ENCODE measurements around the gene FYN.

FYN gene

DNA sequence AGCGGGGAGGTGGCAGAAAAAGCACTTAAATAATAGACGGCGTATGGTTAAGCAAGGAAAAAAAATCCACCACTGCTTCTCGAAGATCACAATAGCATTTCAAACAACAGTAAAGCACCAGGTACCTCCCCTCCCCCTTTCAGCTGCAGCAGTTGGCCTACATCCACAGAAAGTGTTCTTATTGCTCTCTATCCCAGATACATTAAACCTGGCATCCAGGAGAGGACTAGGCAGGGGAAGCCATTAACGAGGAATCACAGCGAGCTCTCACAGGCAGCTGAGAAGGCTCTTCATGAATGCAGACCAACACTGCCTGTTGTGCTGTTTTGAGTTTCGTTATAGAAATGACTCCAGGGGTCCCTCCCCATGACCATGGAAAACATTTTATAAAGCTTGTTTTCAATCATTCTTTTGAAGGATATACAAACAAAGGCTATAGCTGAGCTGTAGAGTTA is 11.8 kb downstream of the FYN start:
- CTCF ChIA-PET, result no interaction called here
- DNase-seq (ENCODE audit: extremely low spot score), result no peak
- TF ChIP-seq ARNT (IDR thresholded peaks at IDR 0.05) (no peak), SP1 (IDR thresholded peaks at IDR 0.05) (no peak), BHLHE40 (IDR thresholded peaks at IDR 0.05; ENCODE audit: borderline replicate concordance) (no peak), LEF1 (IDR thresholded peaks at IDR 0.05; ENCODE audit: borderline replicate concordance) (no peak), CTBP1 (IDR thresholded peaks at IDR 0.05; ENCODE audit: borderline replicate concordance) (no peak), FOXK2 (IDR thresholded peaks at IDR 0.05) (no peak), L3MBTL2 (conservative IDR thresholded peaks at IDR 0.05) (no peak), FOXM1 (IDR thresholded peaks at IDR 0.05; ENCODE audit: borderline replicate concordance) (no peak), TARDBP (IDR thresholded peaks at IDR 0.05) (no peak), FOXA1 (IDR thresholded peaks at IDR 0.05) (no peak), SUZ12 (IDR thresholded peaks at IDR 0.05) (no peak), ELF4 (IDR thresholded peaks at IDR 0.05) (no peak), NFRKB (IDR thresholded peaks at IDR 0.05) (no peak), ZNF384 (IDR thresholded peaks at IDR 0.05) (no peak)
- TF ChIP-seq, protein P1, sequence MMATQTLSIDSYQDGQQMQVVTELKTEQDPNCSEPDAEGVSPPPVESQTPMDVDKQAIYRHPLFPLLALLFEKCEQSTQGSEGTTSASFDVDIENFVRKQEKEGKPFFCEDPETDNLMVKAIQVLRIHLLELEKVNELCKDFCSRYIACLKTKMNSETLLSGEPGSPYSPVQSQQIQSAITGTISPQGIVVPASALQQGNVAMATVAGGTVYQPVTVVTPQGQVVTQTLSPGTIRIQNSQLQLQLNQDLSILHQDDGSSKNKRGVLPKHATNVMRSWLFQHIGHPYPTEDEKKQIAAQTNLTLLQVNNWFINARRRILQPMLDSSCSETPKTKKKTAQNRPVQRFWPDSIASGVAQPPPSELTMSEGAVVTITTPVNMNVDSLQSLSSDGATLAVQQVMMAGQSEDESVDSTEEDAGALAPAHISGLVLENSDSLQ (IDR thresholded peaks at IDR 0.05), result no peak
- POLR2A ChIA-PET, result no interaction called here

DNA sequence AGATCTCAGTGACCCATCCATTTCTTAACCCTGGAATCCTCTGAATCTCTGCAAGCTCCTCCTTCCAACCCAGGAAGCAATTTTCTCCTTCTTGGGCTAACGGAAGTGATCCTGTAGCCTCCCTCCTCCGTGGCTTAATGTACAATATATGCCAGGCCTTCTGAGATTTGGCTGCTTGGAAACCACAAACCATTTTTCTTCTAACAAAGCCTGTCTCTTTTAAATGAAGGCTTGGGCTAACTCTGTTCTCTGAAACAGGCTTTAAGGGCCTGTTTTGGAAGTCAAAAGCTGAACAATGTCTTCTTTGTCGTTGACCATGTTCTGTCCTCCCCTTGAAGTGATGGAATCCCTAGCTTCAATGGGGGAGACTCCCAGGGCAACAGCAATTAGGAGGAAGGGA is 14.9 kb downstream of the FYN start:
- POLR2A ChIA-PET, result no interaction called here
- DNase-seq (ENCODE audit: extremely low spot score), result no peak
- TF ChIP-seq NFRKB (IDR thresholded peaks at IDR 0.05) (no peak), L3MBTL2 (conservative IDR thresholded peaks at IDR 0.05) (no peak), SUZ12 (IDR thresholded peaks at IDR 0.05) (no peak), LEF1 (IDR thresholded peaks at IDR 0.05; ENCODE audit: borderline replicate concordance) (no peak), FOXK2 (IDR thresholded peaks at IDR 0.05) (no peak), SP1 (IDR thresholded peaks at IDR 0.05) (no peak), FOXA1 (IDR thresholded peaks at IDR 0.05) (no peak), ELF4 (IDR thresholded peaks at IDR 0.05) (no peak), TARDBP (IDR thresholded peaks at IDR 0.05) (no peak), ZNF384 (IDR thresholded peaks at IDR 0.05) (no peak), HDGF (IDR thresholded peaks at IDR 0.05; ENCODE audit: borderline replicate concordance) (no peak), CTBP1 (IDR thresholded peaks at IDR 0.05; ENCODE audit: borderline replicate concordance) (no peak), FOXM1 (IDR thresholded peaks at IDR 0.05; ENCODE audit: borderline replicate concordance) (no peak), BHLHE40 (IDR thresholded peaks at IDR 0.05; ENCODE audit: borderline replicate concordance) (no peak)
- TF ChIP-seq, protein P1 (IDR thresholded peaks at IDR 0.05), result no peak
- CTCF ChIA-PET, result interaction anchor here (0.6 kb wide), 1 partner anchor 134 kb away, joined by 4 read pairs; no protein-coding TSS in a partner anchor

DNA sequence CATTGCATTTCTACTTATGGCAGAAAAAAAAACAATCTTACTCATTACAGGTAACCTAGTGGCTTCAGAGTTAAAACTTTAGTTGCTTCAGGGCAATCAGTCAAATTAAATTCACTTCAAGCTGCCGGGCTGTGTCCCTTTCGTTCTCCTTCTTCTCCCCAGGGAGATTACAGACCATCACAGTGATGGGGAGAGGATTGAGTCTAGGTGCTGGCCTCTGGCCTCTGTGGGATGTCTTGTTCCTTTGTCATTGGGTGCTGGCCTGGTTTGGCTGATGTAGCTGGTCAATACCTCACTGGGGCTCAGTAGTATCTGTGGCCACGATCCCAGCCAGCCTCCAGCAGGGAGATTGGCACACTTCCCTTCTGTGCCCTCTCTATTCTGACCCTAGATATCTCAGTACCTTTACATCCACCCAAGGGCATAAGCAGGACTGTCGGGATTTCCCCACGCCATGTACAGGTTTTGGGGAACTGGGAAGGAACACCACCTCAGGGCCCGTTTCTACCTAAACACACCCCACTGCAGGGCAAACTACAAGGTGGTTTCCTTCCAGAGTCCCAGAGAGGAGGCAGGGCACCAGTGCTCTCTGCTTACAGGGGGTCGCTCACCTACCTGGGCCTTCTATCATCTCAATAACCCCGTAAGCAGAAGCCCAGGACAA is 15.4 kb downstream of the FYN start:
- no peak for DNase-seq (ENCODE audit: extremely low spot score)
- TF ChIP-seq ARNT (IDR thresholded peaks at IDR 0.05) (no peak), SP1 (IDR thresholded peaks at IDR 0.05) (no peak), ZNF384 (IDR thresholded peaks at IDR 0.05) (no peak), LEF1 (IDR thresholded peaks at IDR 0.05; ENCODE audit: borderline replicate concordance) (no peak), CTBP1 (IDR thresholded peaks at IDR 0.05; ENCODE audit: borderline replicate concordance) (no peak), FOXA1 (IDR thresholded peaks at IDR 0.05) (no peak), SUZ12 (IDR thresholded peaks at IDR 0.05) (no peak)
- CTCF ChIA-PET, result interaction anchor here (0.6 kb wide), 1 partner anchor 133 kb away, joined by 4 read pairs; no protein-coding TSS in a partner anchor
- POLR2A ChIA-PET, result no interaction called here

DNA sequence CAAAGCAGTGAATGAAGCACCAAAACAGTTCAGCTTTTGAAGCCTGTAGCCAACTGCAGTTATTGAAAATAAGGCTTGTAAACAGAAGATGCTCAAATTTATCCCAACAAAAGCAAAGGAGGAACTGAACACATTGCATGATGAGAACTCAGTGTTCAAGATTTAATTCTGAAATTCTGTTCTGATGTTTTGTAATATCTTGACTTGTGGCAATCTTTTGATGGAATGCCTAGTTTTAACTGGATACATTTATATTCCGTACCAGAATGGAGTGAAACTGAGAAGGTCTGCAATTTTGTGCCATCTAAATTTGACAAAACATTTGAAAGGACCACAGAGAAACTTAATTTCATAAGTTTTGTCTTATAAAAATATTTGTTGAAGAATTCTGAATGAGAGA is 17.5 kb downstream of the FYN start:
- TF ChIP-seq LEF1 (IDR thresholded peaks at IDR 0.05; ENCODE audit: borderline replicate concordance) (no peak), HDGF (IDR thresholded peaks at IDR 0.05; ENCODE audit: borderline replicate concordance) (no peak), FOXK2 (IDR thresholded peaks at IDR 0.05) (no peak), ARNT (IDR thresholded peaks at IDR 0.05) (no peak), L3MBTL2 (conservative IDR thresholded peaks at IDR 0.05) (no peak), NFRKB (IDR thresholded peaks at IDR 0.05) (no peak), TARDBP (IDR thresholded peaks at IDR 0.05) (no peak), ELF4 (IDR thresholded peaks at IDR 0.05) (no peak), SUZ12 (IDR thresholded peaks at IDR 0.05) (no peak), BHLHE40 (IDR thresholded peaks at IDR 0.05; ENCODE audit: borderline replicate concordance) (no peak)
- TF ChIP-seq, protein P1 (IDR thresholded peaks at IDR 0.05), result no peak
- ChIA-PET CTCF (no interaction called here), POLR2A (no interaction called here)
- DNase-seq (ENCODE audit: extremely low spot score), result no peak

DNA sequence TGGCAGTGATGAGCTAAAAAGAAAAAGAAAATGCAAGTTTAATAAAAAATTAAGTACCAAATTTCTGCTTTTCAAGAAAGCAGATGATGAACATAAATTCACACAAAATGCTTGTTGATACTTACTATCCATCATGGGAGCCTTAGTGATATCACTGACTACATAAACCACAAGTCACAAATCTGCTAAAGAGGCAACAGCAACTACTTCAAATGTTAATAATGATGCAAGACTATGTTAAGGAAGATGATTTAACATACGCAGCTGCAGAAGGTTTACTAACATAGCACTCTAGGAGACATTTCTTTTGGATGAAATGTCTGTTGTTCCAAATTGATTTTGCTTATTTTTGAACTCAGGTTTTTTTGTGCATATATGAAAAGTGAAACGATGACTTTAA is 18.6 kb downstream of the FYN start:
- POLR2A ChIA-PET, result interaction anchor here (1.1 kb wide), 1 partner anchor 17 kb away, joined by 4 read pairs; no protein-coding TSS in a partner anchor
- TF ChIP-seq TARDBP (IDR thresholded peaks at IDR 0.05) (no peak), FOXK2 (IDR thresholded peaks at IDR 0.05) (no peak)

DNA sequence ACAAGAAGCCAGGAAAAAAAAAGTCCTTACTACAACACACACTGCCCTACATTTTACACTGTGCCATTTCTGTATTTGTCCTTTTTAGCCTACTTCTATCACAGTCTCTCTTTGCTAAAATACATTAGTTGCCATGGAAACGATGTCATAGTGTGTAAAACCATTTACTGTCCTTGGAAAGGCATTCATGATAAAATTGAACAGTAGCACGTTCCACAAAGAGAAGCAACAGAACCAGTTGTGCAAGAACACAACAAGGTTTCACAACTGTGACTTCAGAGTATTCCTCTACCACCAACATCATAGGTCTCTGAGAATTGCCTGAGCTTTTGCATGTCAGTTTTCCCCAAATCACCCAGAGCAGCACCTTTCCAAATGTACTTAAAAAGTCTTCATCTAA is 20.5 kb downstream of the FYN start:
- DNase-seq (ENCODE audit: extremely low spot score), result no peak
- TF ChIP-seq FOXA1 (IDR thresholded peaks at IDR 0.05), result no peak
- CTCF ChIA-PET, result no interaction called here
- POLR2A ChIA-PET, result no interaction called here

More for the DNA sequence above, 18.6 kb downstream of the FYN start:
- CTCF ChIA-PET, result no interaction called here
- no peak for DNase-seq (ENCODE audit: extremely low spot score)
